Measurements from ENCODE around the gene RLN3. TPM values are rescaled to one million over a fixed set of nuclear protein-coding genes. Genes with fewer than 3 reads are reported as not detected.
A peak's percentile ranks its signal among the peaks of the same experiment; 100 is the strongest.

Gene RLN3
- total and polyA plus RNA-seq, 4 donors, result not detected

- TF ChIP-seq JUND (IDR thresholded peaks at IDR 0.05), result no peak
- no peak for TF ChIP-seq ATF3 (IDR thresholded peaks at IDR 0.05)
- no peak for TF ChIP-seq RAD21 (IDR thresholded peaks at IDR 0.05)
- no peak for TF ChIP-seq FOXA2 (IDR thresholded peaks at IDR 0.05)
- TF ChIP-seq HNF4G (IDR thresholded peaks at IDR 0.05), result no peak
- TF ChIP-seq MAX (IDR thresholded peaks at IDR 0.05), result no peak
- no peak for TF ChIP-seq REST (IDR thresholded peaks at IDR 0.05)
- no peak for TF ChIP-seq RXRA (IDR thresholded peaks at IDR 0.05)
- TF ChIP-seq YY1 (IDR thresholded peaks at IDR 0.05), result no peak
- no peak for TF ChIP-seq SP1 (IDR thresholded peaks at IDR 0.05)
- TF ChIP-seq TAF1 (conservative IDR thresholded peaks at IDR 0.05), result no peak
- no peak for TF ChIP-seq HNF4A (conservative IDR thresholded peaks at IDR 0.05)
- no peak for TF ChIP-seq GABPA (IDR thresholded peaks at IDR 0.05 in 1 of 2, conservative IDR thresholded peaks at IDR 0.05 in 1 of 2)
- Histone ChIP-seq H3K4me3 (ENCODE audit: low read depth in 1 of 3, low read length in 3 of 3) (no peak overlapping the region), H3K9me3 (ENCODE audit: control insufficient read depth in 4 of 4, low read length in 3 of 4) (no peaks in the 10 kb centered on the region), H3K27me3 (ENCODE audit: control insufficient read depth in 4 of 4, insufficient read depth in 4 of 4, low read length in 3 of 4) (no peaks in the 10 kb centered on the region), H3K4me1 (ENCODE audit: control insufficient read depth in 4 of 4, insufficient read depth in 4 of 4, low read length in 3 of 4) (peaks cover 0 to 10% (median 5%) of the 10 kb centered on the region in 4 donors), H3K27ac (ENCODE audit: low read depth in 1 of 2, low read length in 2 of 2) (no peak overlapping the region), H3K9ac (ENCODE audit: low read depth in 1 of 2, low read length in 2 of 2) (no peak overlapping the region), H3K36me3 (ENCODE audit: control insufficient read depth in 4 of 4, insufficient read depth in 3 of 4, low read depth in 1 of 4, low read length in 3 of 4) (no peaks in the 10 kb centered on the region)
- no peak for DNase-seq (ENCODE audit: low spot score)
- 82% methylated on average over 4 of the region's 4 CpGs for WGBS
Observed at GRCh38 chr19:14028901-14029300, 953 bp downstream of the RLN3 start.

- TF ChIP-seq YY1 (IDR thresholded peaks at IDR 0.05), result no peak
- TF ChIP-seq HNF4A (conservative IDR thresholded peaks at IDR 0.05), result no peak
- no peak for TF ChIP-seq FOXA2 (IDR thresholded peaks at IDR 0.05)
- TF ChIP-seq EGR1 (IDR thresholded peaks at IDR 0.05; ENCODE audit: low read depth in 2 of 2), result no peak
- no peak for TF ChIP-seq MAX (IDR thresholded peaks at IDR 0.05)
- no peak for TF ChIP-seq NR2F2 (IDR thresholded peaks at IDR 0.05)
- no peak for TF ChIP-seq RXRA (IDR thresholded peaks at IDR 0.05)
- TF ChIP-seq TAF1 (conservative IDR thresholded peaks at IDR 0.05), result no peak
- TF ChIP-seq RAD21 (IDR thresholded peaks at IDR 0.05), result no peak
- peak overlapping the region; percentile 56 to 62 for H3K27ac ChIP-seq (ENCODE audit: low read depth in 1 of 2, low read length in 2 of 2)
- 25% methylated on average over 20 of the region's 20 CpGs for WGBS
- H3K4me1 ChIP-seq (ENCODE audit: control insufficient read depth in 4 of 4, insufficient read depth in 4 of 4, low read length in 3 of 4), result peaks cover 0 to 10% (median 5%) of the 10 kb centered on the region in 4 donors
- DNase-seq (ENCODE audit: low spot score), result no peak
- H3K27me3 ChIP-seq (ENCODE audit: control insufficient read depth in 4 of 4, insufficient read depth in 4 of 4, low read length in 3 of 4), result no peaks in the 10 kb centered on the region
- H3K9ac ChIP-seq (ENCODE audit: low read depth in 1 of 2, low read length in 2 of 2), result no peak overlapping the region
- no peaks in the 10 kb centered on the region for H3K9me3 ChIP-seq (ENCODE audit: control insufficient read depth in 4 of 4, low read length in 3 of 4)
- no peaks in the 10 kb centered on the region for H3K36me3 ChIP-seq (ENCODE audit: control insufficient read depth in 4 of 4, insufficient read depth in 3 of 4, low read depth in 1 of 4, low read length in 3 of 4)
- peak overlapping the region; percentile 49 to 75 (median 59) for H3K4me3 ChIP-seq (ENCODE audit: low read depth in 1 of 3, low read length in 3 of 3)
Observed at GRCh38 chr19:14030997-14031718, 3.2 kb downstream of the RLN3 start.

All from liver (tissue), 9 donors.